Parathyroid adenoma (tissue), 2 donors: Measurements from ENCODE around the gene GTF2IRD1.

Experiments
- H2AFZ ChIP-seq: fragments of 300-600 bp; sonication (generic); one replicate; pipeline ENCODE4 v1.7.0; 2017; ENCODE audit warnings: antibody characterized with exemption, mild to moderate bottlenecking
- H3K27ac ChIP-seq: fragments of 300-600 bp; sonication (generic); one replicate; pipeline ENCODE4 v1.7.0; 2017
- H3K27me3 ChIP-seq: fragments of 300-600 bp; sonication (generic); one replicate; pipeline ENCODE4 v1.7.0; 2017; ENCODE audit warnings: low read length; ENCODE audit not compliant: control insufficient read depth, insufficient read depth
- H3K36me3 ChIP-seq: fragments of 300-600 bp; sonication (generic); one replicate; pipeline ENCODE4 v1.7.0; 2017; ENCODE audit warnings: low read length; ENCODE audit not compliant: control insufficient read depth, insufficient read depth
- H3K4me1 ChIP-seq: fragments of 300-600 bp; sonication (generic); one replicate; pipeline ENCODE4 v1.7.0; 2017; ENCODE audit warnings: control low read depth
- H3K4me2 ChIP-seq: fragments of 300-600 bp; sonication (generic); one replicate; pipeline ENCODE4 v1.7.0; 2017; ENCODE audit warnings: low read length
- H3K4me3 ChIP-seq: fragments of 300-600 bp; sonication (generic); one replicate; pipeline ENCODE4 v1.7.0; 2017; ENCODE audit warnings: low read depth, low read length
- H3K79me2 ChIP-seq: fragments of 300-600 bp; sonication (generic); one replicate; pipeline ENCODE4 v1.7.0; 2017; ENCODE audit warnings: control low read depth
- H3K9ac ChIP-seq: fragments of 300-600 bp; sonication (generic); one replicate; pipeline ENCODE4 v1.7.0; 2017; ENCODE audit warnings: mild to moderate bottlenecking
- H3K9me3 ChIP-seq: fragments of 300-600 bp; sonication (generic); one replicate; pipeline ENCODE4 v1.7.0; 2017; ENCODE audit warnings: low read length; ENCODE audit not compliant: control insufficient read depth
- TF ChIP-seq, protein P1 (sequence below): fragments of 300-600 bp; sonication (generic); IDR thresholded peaks from one replicate; pipeline ENCODE4 v1.7.0; 2017; ENCODE audit warnings: antibody characterized with exemption, mild to moderate bottlenecking
- donor health status: primary hyperparathyroidism.

The GTF2IRD1 gene

DNA sequence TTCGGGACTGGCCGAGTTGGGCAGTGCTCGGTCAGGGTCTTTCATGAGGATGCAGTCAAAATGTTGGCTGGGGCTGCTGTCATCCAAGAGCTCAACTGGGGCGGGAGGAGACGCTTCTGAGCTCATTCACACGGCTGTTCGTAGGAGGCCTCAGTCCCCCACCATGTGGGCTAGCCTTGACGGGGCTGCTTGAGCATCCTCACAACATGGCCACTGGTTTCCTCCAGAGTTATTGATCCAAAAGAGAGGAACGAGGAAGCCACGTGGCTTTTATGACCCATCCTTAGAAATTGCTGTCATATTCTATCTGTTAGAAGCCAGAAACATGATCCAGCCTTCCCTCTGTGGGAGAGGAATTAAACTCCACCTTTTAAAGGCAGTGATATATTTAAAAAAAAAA is 68.1 kb downstream of the GTF2IRD1 start:
- Histone ChIP-seq H3K9ac (no peak overlapping the region), H3K27me3 (no peaks in the 10 kb centered on the region), H3K4me2 (no peak overlapping the region), H3K36me3 (no peaks in the 10 kb centered on the region), H3K4me3 (no peak overlapping the region), H3K4me1 (no peaks in the 10 kb centered on the region), H3K9me3 (no peaks in the 10 kb centered on the region), H3K79me2 (no peaks in the 10 kb centered on the region), H2AFZ (no peak overlapping the region), H3K27ac (no peak overlapping the region)
- TF ChIP-seq, protein P1, sequence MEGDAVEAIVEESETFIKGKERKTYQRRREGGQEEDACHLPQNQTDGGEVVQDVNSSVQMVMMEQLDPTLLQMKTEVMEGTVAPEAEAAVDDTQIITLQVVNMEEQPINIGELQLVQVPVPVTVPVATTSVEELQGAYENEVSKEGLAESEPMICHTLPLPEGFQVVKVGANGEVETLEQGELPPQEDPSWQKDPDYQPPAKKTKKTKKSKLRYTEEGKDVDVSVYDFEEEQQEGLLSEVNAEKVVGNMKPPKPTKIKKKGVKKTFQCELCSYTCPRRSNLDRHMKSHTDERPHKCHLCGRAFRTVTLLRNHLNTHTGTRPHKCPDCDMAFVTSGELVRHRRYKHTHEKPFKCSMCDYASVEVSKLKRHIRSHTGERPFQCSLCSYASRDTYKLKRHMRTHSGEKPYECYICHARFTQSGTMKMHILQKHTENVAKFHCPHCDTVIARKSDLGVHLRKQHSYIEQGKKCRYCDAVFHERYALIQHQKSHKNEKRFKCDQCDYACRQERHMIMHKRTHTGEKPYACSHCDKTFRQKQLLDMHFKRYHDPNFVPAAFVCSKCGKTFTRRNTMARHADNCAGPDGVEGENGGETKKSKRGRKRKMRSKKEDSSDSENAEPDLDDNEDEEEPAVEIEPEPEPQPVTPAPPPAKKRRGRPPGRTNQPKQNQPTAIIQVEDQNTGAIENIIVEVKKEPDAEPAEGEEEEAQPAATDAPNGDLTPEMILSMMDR, result no peak

DNA sequence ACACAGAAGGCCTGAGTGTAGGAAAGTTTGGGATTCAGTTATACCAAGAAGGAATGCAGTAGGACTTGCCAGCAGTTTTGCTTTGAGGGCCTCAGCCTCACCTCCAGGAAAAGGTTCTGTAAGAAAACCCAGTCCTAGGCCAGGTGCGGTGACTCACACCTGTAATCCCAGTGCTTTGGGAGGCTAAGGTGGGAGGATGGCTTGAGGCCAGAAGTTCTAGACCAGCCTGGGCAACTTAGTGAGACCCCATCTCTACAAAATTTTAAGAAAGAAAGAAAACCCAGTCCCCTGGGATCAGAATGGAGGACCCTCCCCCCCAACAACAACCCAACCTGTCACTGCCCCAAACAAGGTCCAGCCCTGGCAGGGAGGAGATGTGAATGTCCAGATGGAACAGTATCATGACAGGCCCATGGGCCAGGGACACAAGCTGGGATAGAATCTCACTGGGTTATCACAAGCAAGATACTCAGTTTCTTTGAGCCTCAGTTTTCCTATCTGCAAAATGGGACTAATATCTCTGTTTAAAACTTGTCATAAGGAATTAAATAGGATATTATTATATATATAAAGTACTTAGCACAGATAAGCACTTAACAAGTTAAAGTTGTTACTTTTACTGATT is 68.7 kb downstream of the GTF2IRD1 start:
- no peak overlapping the region for H3K4me2 ChIP-seq
- TF ChIP-seq, protein P1, result no peak
- no peaks in the 10 kb centered on the region for H3K4me1 ChIP-seq
- H3K9me3 ChIP-seq, result no peaks in the 10 kb centered on the region
- H3K4me3 ChIP-seq, result no peak overlapping the region
- H2AFZ ChIP-seq, result no peak overlapping the region
- no peaks in the 10 kb centered on the region for H3K36me3 ChIP-seq
- no peak overlapping the region for H3K9ac ChIP-seq
- no peaks in the 10 kb centered on the region for H3K27me3 ChIP-seq
- no peaks in the 10 kb centered on the region for H3K79me2 ChIP-seq
- no peak overlapping the region for H3K27ac ChIP-seq

DNA sequence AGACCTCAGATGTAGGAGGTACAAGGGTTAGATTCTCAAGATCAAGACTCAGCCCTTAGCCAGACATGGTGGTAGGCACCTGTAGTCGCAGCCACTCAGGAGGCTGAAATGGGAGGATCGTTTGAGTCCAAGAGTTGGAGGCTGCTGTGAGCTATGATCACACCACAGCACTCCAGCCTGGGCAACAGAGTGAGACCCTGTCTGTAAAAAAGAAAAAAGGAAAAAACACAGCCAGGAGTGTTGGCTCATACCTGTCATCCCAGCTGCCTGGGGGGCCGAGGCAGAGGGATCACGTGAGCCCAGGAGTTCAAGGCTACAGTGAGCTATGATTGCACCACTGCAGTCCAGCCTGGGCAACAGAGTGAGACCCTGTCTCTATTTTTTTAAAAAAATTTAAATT is 69.3 kb downstream of the GTF2IRD1 start:
- Histone ChIP-seq H3K4me3 (no peak overlapping the region), H3K4me1 (no peaks in the 10 kb centered on the region), H3K36me3 (no peaks in the 10 kb centered on the region), H3K27me3 (no peaks in the 10 kb centered on the region), H2AFZ (no peak overlapping the region), H3K4me2 (no peak overlapping the region), H3K9me3 (no peaks in the 10 kb centered on the region), H3K79me2 (no peaks in the 10 kb centered on the region), H3K9ac (no peak overlapping the region), H3K27ac (no peak overlapping the region)
- TF ChIP-seq, protein P1, result no peak

DNA sequence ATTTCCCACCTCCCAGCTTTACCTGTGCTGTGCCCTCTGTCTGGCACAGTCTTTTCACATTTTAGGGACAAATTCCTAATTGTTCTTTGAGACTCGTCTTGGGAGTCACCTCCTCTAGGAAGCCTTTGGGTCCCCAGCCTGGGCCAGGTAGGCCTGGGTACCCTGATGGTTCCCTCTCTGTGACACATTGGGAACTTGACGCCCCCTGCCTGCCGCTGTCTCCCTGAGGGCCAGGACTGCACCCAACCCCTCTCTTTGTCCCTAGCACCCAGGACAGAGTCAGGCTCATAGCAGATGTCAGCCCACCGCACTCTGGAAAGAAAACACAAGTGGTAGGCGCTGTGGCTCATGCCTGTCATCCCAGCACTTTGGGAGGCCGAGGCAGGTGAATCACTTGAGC is 71.4 kb downstream of the GTF2IRD1 start:
- no peak overlapping the region for H3K9ac ChIP-seq
- no peaks in the 10 kb centered on the region for H3K27me3 ChIP-seq
- no peaks in the 10 kb centered on the region for H3K4me1 ChIP-seq
- no peaks in the 10 kb centered on the region for H3K79me2 ChIP-seq
- no peak overlapping the region for H3K27ac ChIP-seq
- TF ChIP-seq, protein P1, result no peak
- no peaks in the 10 kb centered on the region for H3K9me3 ChIP-seq
- no peak overlapping the region for H2AFZ ChIP-seq
- no peak overlapping the region for H3K4me2 ChIP-seq
- no peak overlapping the region for H3K4me3 ChIP-seq
- H3K36me3 ChIP-seq, result no peaks in the 10 kb centered on the region

DNA sequence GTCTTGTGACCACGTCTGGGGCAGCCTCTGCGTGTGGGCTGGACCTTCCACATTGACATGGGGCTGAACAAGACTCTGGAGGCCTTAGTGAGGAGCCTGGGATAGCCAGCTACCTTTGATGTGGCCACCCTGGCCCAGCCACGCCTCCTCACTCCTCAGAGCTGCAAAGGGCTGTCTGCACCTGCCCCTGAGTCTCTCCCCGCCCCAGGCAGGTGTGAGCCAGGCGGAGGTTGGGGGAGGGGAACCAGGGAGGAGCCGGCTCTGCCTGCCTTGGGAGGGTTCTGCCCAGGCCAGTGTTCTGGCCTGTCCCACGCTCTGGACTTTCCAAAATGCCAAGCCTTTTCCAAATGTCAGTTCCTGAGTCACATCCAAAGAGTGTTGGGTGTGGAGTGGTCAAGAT is 72.2 kb downstream of the GTF2IRD1 start:
- no peak overlapping the region for H3K27ac ChIP-seq
- no peak overlapping the region for H3K4me2 ChIP-seq
- H3K27me3 ChIP-seq, result no peaks in the 10 kb centered on the region
- TF ChIP-seq, protein P1, result no peak
- H3K9ac ChIP-seq, result no peak overlapping the region
- no peaks in the 10 kb centered on the region for H3K4me1 ChIP-seq
- no peaks in the 10 kb centered on the region for H3K36me3 ChIP-seq
- H3K79me2 ChIP-seq, result no peaks in the 10 kb centered on the region
- no peak overlapping the region for H3K4me3 ChIP-seq
- H3K9me3 ChIP-seq, result no peaks in the 10 kb centered on the region
- no peak overlapping the region for H2AFZ ChIP-seq
